A673 (cell line): ENCODE measurements around the gene PCNX3. TPM values are rescaled to one million over a fixed set of nuclear protein-coding genes. Genes with fewer than 3 reads are reported as not detected.
A peak's percentile ranks its signal among the peaks of the same experiment; 100 is the strongest.

Experiments
- BruUV-seq: library from RNA; stranded (reverse); fragments of 400-500 nt; replicated peaks from 2 replicates; lab custom pipeline; 2021; lab: Mats Ljungman, UMichigan
- CTCF ChIA-PET: fragments of 300-600 bp; sonication (Branson Sonifier 250); formaldehyde crosslinking; loops from one replicate; lab custom pipeline; 2022; ENCODE audit warnings: antibody characterized with exemption; lab: Charles Lee
- POLR2A ChIA-PET: fragments of 300-600 bp; sonication (Branson Sonifier 250); formaldehyde crosslinking; loops from one replicate; lab custom pipeline; 2022; ENCODE audit warnings: antibody characterized with exemption; ENCODE audit not compliant: low non-redundant PET; lab: Charles Lee
- DNase-seq: peaks from one replicate; pipeline ENCODE4 v3.0.0-alpha.2; 2015; ENCODE audit warnings: low spot score
- H3K27ac ChIP-seq: fragments of 200-600 bp; sonication (generic); 2 replicates; pipeline ENCODE4 v1.5.1; 2016; ENCODE audit warnings: mixed run types, low read depth, mild to moderate bottlenecking, mixed read lengths, antibody characterized with exemption, low read length; ENCODE audit not compliant: poor library complexity, severe bottlenecking
- H3K27me3 ChIP-seq: fragments of 200-600 bp; sonication (generic); replicated peaks from 2 replicates; pipeline ENCODE4 v1.6.1; 2017; ENCODE audit warnings: mixed run types, low read depth, mild to moderate bottlenecking, mixed read lengths, antibody characterized with exemption, low read length; ENCODE audit not compliant: insufficient read depth, poor library complexity
- H3K36me3 ChIP-seq: fragments of 200-600 bp; sonication (generic); 2 replicates; pipeline ENCODE4 v1.6.1; 2016; ENCODE audit warnings: mixed run types, mild to moderate bottlenecking, mixed read lengths, antibody characterized with exemption, low read length; ENCODE audit not compliant: insufficient read depth, poor library complexity, severe bottlenecking
- H3K4me1 ChIP-seq: fragments of 200-600 bp; sonication (generic); 2 replicates; pipeline ENCODE4 v1.6.1; 2017; ENCODE audit warnings: mixed run types, mild to moderate bottlenecking, mixed read lengths, antibody characterized with exemption, low read length; ENCODE audit not compliant: insufficient read depth, poor library complexity, severe bottlenecking
- H3K4me3 ChIP-seq: fragments of 200-600 bp; sonication (generic); 2 replicates; pipeline ENCODE4 v1.5.1; 2016; ENCODE audit warnings: low read depth, mixed run types, mild to moderate bottlenecking, mixed read lengths, low read length; ENCODE audit not compliant: poor library complexity, severe bottlenecking
- H3K9me3 ChIP-seq: fragments of 200-600 bp; sonication (generic); 2 replicates; pipeline ENCODE4 v1.6.1; 2016; ENCODE audit warnings: mixed run types, low read depth, mild to moderate bottlenecking, mixed read lengths, antibody characterized with exemption, low read length; ENCODE audit not compliant: poor library complexity, severe bottlenecking
- EZH2 ChIP-seq: fragments of 200-600 bp; sonication (generic); IDR thresholded peaks from 2 replicates; pipeline ENCODE4 v1.6.1; 2017; ENCODE audit warnings: borderline replicate concordance, low read depth, mild to moderate bottlenecking, mixed read lengths, antibody characterized with exemption, low read length; ENCODE audit not compliant: poor library complexity, severe bottlenecking
- intact Hi-C: fragments of 100-400 bp; cut with micrococcal nuclease; formaldehyde crosslinking; loops from one replicate; pipeline ENCODE4 v1.10.0; 2022; ENCODE audit not compliant: unreplicated experiment
- total RNA-seq: library from RNA; stranded (reverse); gene quantifications from 2 replicates; pipeline ENCODE4 v1.2.3, GENCODE V29; 2021
- TF ChIP-seq, protein P1 (sequence below): fragments of 300-800, 200-600 bp; sonication (generic); conservative IDR thresholded peaks from 2 replicates; pipeline ENCODE4 v1.5.1; 2017; ENCODE audit warnings: low read depth, mild to moderate bottlenecking, antibody characterized with exemption, low read length, moderate library complexity, mixed read lengths

Gene PCNX3
- total RNA-seq, 1 experiment from 2014 or later = 68.0 TPM

DNA sequence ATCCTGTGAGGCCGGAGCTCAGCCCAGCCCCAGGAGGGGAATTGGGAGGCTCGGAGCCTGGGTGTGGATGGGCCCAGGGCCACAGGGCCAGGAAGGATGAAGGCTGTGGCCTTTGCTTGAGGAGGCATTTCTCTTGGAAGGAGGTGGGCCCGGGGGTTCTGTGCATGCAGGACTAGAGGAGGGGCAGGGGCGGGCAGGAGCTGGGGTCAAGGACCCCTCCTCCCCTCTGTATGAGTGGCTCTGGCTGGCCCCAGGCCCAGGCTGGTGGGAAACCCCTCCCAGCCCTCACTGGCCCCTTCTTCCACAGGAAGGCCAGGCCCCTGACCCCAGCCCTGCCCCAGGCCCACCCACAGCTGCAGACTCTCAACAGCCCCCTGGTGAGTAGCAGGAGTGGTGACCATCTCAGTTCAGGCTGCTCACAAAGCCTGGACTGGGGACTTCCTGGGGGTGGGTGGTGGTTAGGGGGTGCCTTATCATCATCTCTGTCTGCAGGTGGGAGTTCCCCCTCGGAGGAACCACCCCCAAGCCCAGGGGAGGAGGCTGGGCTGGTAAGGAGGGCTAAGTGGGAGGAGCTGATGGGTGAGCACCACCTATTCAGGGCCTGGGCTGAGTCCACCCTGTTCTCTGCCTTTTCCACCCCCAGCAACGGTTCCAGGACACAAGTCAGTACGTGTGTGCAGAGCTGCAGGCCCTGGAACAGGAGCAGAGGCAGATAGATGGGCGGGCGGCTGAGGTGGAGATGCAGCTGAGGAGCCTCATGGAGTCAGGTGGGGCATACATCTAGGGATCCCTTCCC is 25.9 kb upstream of the PCNX3 start:
- no peaks in the 10 kb centered on the region for H3K9me3 ChIP-seq
- H3K27me3 ChIP-seq = no peaks in the 10 kb centered on the region
- BruUV-seq = no TSS peak
- ChIA-PET POLR2A (no interaction called here), CTCF (no interaction called here)
- no peaks in the 10 kb centered on the region for H3K4me1 ChIP-seq
- no peak overlapping the region for H3K4me3 ChIP-seq
- no peak for DNase-seq
- intact Hi-C loops = no loop called here
- H3K27ac ChIP-seq = no peak overlapping the region
- peaks cover 10% of the 10 kb centered on the region for H3K36me3 ChIP-seq
- TF ChIP-seq, protein P1, sequence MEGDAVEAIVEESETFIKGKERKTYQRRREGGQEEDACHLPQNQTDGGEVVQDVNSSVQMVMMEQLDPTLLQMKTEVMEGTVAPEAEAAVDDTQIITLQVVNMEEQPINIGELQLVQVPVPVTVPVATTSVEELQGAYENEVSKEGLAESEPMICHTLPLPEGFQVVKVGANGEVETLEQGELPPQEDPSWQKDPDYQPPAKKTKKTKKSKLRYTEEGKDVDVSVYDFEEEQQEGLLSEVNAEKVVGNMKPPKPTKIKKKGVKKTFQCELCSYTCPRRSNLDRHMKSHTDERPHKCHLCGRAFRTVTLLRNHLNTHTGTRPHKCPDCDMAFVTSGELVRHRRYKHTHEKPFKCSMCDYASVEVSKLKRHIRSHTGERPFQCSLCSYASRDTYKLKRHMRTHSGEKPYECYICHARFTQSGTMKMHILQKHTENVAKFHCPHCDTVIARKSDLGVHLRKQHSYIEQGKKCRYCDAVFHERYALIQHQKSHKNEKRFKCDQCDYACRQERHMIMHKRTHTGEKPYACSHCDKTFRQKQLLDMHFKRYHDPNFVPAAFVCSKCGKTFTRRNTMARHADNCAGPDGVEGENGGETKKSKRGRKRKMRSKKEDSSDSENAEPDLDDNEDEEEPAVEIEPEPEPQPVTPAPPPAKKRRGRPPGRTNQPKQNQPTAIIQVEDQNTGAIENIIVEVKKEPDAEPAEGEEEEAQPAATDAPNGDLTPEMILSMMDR = no peak
- no peak for TF ChIP-seq EZH2

DNA sequence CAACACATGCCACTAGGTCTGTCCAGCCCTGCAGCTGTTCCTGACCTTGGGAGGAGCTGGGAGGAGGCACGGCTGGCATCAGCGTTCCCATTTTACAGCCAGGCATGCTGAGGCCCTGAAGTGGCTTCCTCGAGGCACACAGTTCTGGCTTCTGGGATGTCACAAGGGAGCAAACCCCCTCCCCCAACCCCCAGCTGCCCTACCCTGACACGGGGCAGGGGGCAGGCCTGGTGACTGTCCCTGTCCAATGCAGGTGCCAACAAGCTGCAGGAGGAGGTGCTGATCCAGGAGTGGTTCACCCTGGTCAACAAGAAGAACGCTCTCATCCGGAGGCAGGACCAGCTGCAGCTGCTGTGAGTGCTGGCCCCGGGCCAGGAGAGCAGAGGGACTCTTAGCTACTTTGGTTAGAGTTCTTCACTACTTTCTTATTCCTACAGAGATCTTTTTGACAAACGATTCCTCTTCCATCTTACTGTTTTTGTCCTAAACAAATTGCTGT is 25.3 kb upstream of the PCNX3 start:
- no TSS peak for BruUV-seq
- Histone ChIP-seq H3K36me3 (peaks cover 10% of the 10 kb centered on the region), H3K4me3 (no peak overlapping the region), H3K27ac (no peak overlapping the region), H3K9me3 (no peaks in the 10 kb centered on the region), H3K27me3 (no peaks in the 10 kb centered on the region), H3K4me1 (no peaks in the 10 kb centered on the region)
- intact Hi-C loops = no loop called here
- CTCF ChIA-PET = interaction anchor here (0.5 kb wide), 1 partner anchor 1158 kb away, joined by 3 read pairs; no protein-coding TSS in a partner anchor
- DNase-seq = peak; percentile 55
- TF ChIP-seq, protein P1 = no peak
- TF ChIP-seq EZH2 = no peak
- POLR2A ChIA-PET = no interaction called here

DNA sequence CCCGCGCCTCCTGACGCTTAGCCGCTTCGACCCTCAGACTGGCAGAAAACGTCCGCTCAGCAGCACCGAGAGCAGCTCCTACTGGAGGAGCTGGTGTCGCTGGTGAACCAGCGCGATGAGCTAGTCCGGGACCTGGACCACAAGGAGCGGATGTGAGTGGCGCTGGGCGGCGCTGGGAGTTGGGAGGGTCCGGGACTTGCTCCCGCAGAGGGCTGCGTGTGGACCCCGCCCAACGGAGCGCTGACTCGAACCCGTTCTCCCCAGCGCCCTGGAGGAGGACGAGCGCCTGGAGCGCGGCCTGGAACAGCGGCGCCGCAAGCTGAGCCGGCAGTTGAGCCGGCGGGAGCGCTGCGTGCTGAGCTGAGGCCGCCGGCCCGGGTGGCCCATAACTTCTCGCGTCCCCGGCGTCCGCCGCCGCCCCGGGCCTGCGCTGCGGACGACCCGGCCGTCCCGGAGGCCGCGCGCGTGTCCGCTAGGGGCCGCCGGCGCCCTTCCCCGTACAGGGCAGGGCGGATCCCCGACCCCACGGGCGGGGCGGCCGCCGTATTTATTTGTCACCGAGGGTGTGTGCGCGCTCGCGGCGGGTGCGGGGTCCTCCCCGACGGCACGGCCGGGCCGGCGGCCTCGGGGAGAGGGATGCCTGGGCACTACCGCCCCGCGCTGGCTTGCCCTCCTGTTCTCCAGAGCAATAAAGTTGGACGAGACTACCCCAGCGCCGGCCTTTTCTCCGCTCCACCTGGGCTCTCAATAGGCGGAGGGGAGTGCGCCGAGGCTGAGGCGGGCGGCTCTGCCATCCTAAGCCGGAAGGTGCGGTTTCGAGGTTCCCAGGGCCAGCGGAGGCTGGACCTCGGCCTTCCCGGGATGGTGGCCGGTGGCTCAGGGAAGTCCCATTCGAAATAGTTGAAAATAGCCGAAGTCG is 23.4 kb upstream of the PCNX3 start:
- Histone ChIP-seq H3K4me3 (no peak overlapping the region), H3K36me3 (peaks cover 10% of the 10 kb centered on the region), H3K9me3 (no peaks in the 10 kb centered on the region), H3K27me3 (no peaks in the 10 kb centered on the region), H3K4me1 (peaks cover 5% of the 10 kb centered on the region), H3K27ac (no peak overlapping the region)
- ChIA-PET POLR2A (interaction anchor here (0.6 kb wide), 1 partner anchor 316 kb away, joined by 3 read pairs; no protein-coding TSS in a partner anchor), CTCF (interaction anchor here (0.6 kb wide), 1 partner anchor 1280 kb away, joined by 4 read pairs; no protein-coding TSS in a partner anchor)
- TF ChIP-seq EZH2 = no peak
- TF ChIP-seq, protein P1 = no peak
- intact Hi-C loops = no loop called here
- BruUV-seq = TSS peak; percentile 78
- no peak for DNase-seq
